HL-60 (cell line): ENCODE measurements around the gene RPUSD3.
A peak's percentile ranks its signal among the peaks of the same experiment; 100 is the strongest.

ENCODE experiments used
- DNase-seq, 2 experiments: peaks; one replicate each; pipeline ENCODE4 v3.0.0-alpha.2; 2010 to 2020; ENCODE audit warnings: low read depth in 1 of 2, low spot score in 1 of 2
- H3K27ac ChIP-seq: fragments of 250-450 bp; sonication (Bioruptor Pico); replicated peaks from 2 replicates; pipeline ENCODE4 v1.5.1; 2020; ENCODE audit warnings: mild to moderate bottlenecking, moderate library complexity
- H3K27me3 ChIP-seq: fragments of 250-450 bp; sonication (Bioruptor Pico); 2 replicates; pipeline ENCODE4 v1.5.1; 2021; ENCODE audit warnings: mild to moderate bottlenecking, moderate library complexity; ENCODE audit not compliant: insufficient read depth, poor library complexity, severe bottlenecking
- H3K4me3 ChIP-seq: replicated peaks from 2 replicates; pipeline ENCODE4 v1.5.1; 2011; ENCODE audit warnings: mild to moderate bottlenecking, control low read depth, low read length; ENCODE audit not compliant: insufficient read depth
- CTCF ChIP-seq: IDR thresholded peaks from one replicate; pipeline ENCODE4 v1.5.1; 2011; ENCODE audit warnings: low read length, control low read depth, inconsistent platforms; ENCODE audit not compliant: insufficient read depth
- GABPA ChIP-seq: IDR thresholded peaks from 2 replicates; pipeline ENCODE4 v1.6.1; 2012; ENCODE audit warnings: low read depth
- POLR2AphosphoS5 ChIP-seq: IDR thresholded peaks from 2 replicates; pipeline ENCODE4 v1.6.1; 2012; ENCODE audit warnings: low read depth
- REST ChIP-seq: IDR thresholded peaks from 2 replicates; pipeline ENCODE4 v1.6.1; 2012; ENCODE audit warnings: low read depth; ENCODE audit not compliant: insufficient replicate concordance
- SPI1 ChIP-seq: IDR thresholded peaks from 2 replicates; pipeline ENCODE4 v1.6.1; 2012; ENCODE audit warnings: low read depth, mild to moderate bottlenecking, borderline replicate concordance

Gene RPUSD3

GRCh38 chr3:9846231-9846630 lies 2.4 kb upstream of the RPUSD3 start:
- H3K27me3 ChIP-seq: no peaks in the 10 kb centered on the region
- no peak overlapping the region for H3K27ac ChIP-seq
- no peak for DNase-seq
- no peak overlapping the region for H3K4me3 ChIP-seq
- TF ChIP-seq REST (no peak), POLR2AphosphoS5 (no peak), SPI1 (no peak), GABPA (no peak), CTCF (no peak)

- H3K4me3 ChIP-seq: no peak overlapping the region
- no peak overlapping the region for H3K27ac ChIP-seq
- DNase-seq: no peak
- H3K27me3 ChIP-seq: no peaks in the 10 kb centered on the region
- no peak for TF ChIP-seq CTCF
- TF ChIP-seq REST: no peak
- no peak for TF ChIP-seq SPI1
- no peak for TF ChIP-seq POLR2AphosphoS5
- TF ChIP-seq GABPA: no peak
These were observed 2.8 kb downstream of the RPUSD3 start for GRCh38 chr3:9841015-9841414.

GRCh38 chr3:9838856-9839255 lies 5.0 kb downstream of the RPUSD3 start:
- TF ChIP-seq POLR2AphosphoS5 (no peak), SPI1 (no peak), GABPA (no peak), REST (no peak)
- Histone ChIP-seq H3K27me3 (no peaks in the 10 kb centered on the region), H3K4me3 (no peak overlapping the region), H3K27ac (peak overlapping the region; percentile 23)
- DNase-seq: no peak
